Kidney (tissue), 14 donors: ENCODE measurements around the gene C1orf52. TPM values are rescaled to one million over a fixed set of nuclear protein-coding genes. Genes with fewer than 3 reads are reported as not detected.

Source experiments
- DNase-seq, 5 donors: peaks; one replicate each; pipeline ENCODE4 v3.0.0-alpha.2; 2013 to 2020
- FAIRE-seq: peaks from 2 replicates; lab custom pipeline; 2012; peaks lifted over from hg19 to GRCh38; lab: Jason Lieb, UNC
- H3K27ac ChIP-seq, 2 donors: one replicate each; pipeline ENCODE4 v1.7.0; 2013; ENCODE audit warnings: low read depth in 2 of 2, low read length in 2 of 2, inconsistent platforms in 1 of 2
- H3K27me3 ChIP-seq: one replicate; pipeline ENCODE4 v1.7.1; 2013; ENCODE audit warnings: low read length, inconsistent platforms; ENCODE audit not compliant: control insufficient read depth, insufficient read depth
- H3K36me3 ChIP-seq, 3 donors: one replicate each; pipeline versions ENCODE4 v1.7.0 to v1.7.1; 2013; ENCODE audit warnings: low read length in 3 of 3, control low read depth in 1 of 3, inconsistent platforms in 1 of 3; ENCODE audit not compliant: insufficient read depth in 3 of 3, control insufficient read depth in 2 of 3
- H3K4me1 ChIP-seq, 3 donors: one replicate each; pipeline versions ENCODE4 v1.7.0 to v1.7.1; 2013; ENCODE audit warnings: low read length in 3 of 3, inconsistent platforms in 1 of 3, low read depth in 1 of 3; ENCODE audit not compliant: control insufficient read depth in 2 of 3, insufficient read depth in 2 of 3
- H3K4me3 ChIP-seq, 3 donors: one replicate each; pipeline versions ENCODE4 v1.7.0 to v1.8.1; 2013; ENCODE audit warnings: low read length in 3 of 3, control low read depth in 1 of 3, inconsistent platforms in 1 of 3
- H3K9ac ChIP-seq, 3 donors: one replicate each; pipeline versions ENCODE4 v1.7.0 to v1.7.1; 2013; ENCODE audit warnings: low read length in 3 of 3, control low read depth in 1 of 3, inconsistent platforms in 1 of 3
- H3K9me3 ChIP-seq, 3 donors: one replicate each; pipeline versions ENCODE4 v1.7.0 to v1.7.1; 2013; ENCODE audit warnings: low read length in 3 of 3, control low read depth in 1 of 3, inconsistent platforms in 1 of 3; ENCODE audit not compliant: control insufficient read depth in 2 of 3, insufficient read depth in 1 of 3
- CTCF ChIP-seq: IDR thresholded peaks from 3 replicates; pipeline ENCODE4 v1.5.1; 2012; ENCODE audit warnings: mild to moderate bottlenecking, moderate library complexity, borderline replicate concordance; ENCODE audit not compliant: insufficient read depth; ENCODE audit errors: extremely low read depth
- intact Hi-C: fragments of 100-400 bp; cut with DNase I; formaldehyde crosslinking; loops from one replicate; pipeline ENCODE4 v1.11.1; 2022
- polyA plus RNA-seq: library from polyadenylated mRNA; stranded (reverse); fragments of 350-450 nt; fragmentation: Illumina TruSeq; extraction: RNeasy Lipid Tissue Mini Kit (QIAGEN cat#74804); gene quantifications from one replicate; pipeline ENCODE4 v1.2.3, GENCODE V29; 2014; ENCODE audit warnings: low read depth, low replicate concordance; ENCODE audit not compliant: insufficient read depth
- total RNA-seq: library from RNA; stranded (reverse); fragmentation: NEBNext Ultra II Directional; extraction: Animal tissue kit (Norgen Biotek cat#: 25700); gene quantifications from one replicate; pipeline ENCODE4 v1.2.1, GENCODE V29; 2021
- donor health status: control.
- donor health status: control.
- donor health status: control.
- donor health status: control.
- donor health status: control.
- donor health status: DM: yes; HTN: yes; CAD: no.
- donor health status: Normal renal cell carcinoma (clear cell type).

The C1orf52 gene
- total and polyA plus RNA-seq, 2 donors from 2014 or later = 15.0 to 18.7 TPM

- FAIRE-seq (no peak), DNase-seq (no peak)
- H3K9me3 ChIP-seq = no peaks in the 10 kb centered on the region
- no peaks in the 10 kb centered on the region for H3K36me3 ChIP-seq
- H3K4me1 ChIP-seq = peaks cover 0 to 7% (median 5%) of the 10 kb centered on the region in 3 donors
- intact Hi-C loops = no loop called here
- no peak for TF ChIP-seq CTCF
- peak overlapping the region; percentile 94 to 96 for H3K27ac ChIP-seq
- H3K27me3 ChIP-seq = no peaks in the 10 kb centered on the region
- H3K9ac ChIP-seq = peak overlapping the region; percentile 27 to 84 (median 80)
- H3K4me3 ChIP-seq = peak overlapping the region; percentile 72 to 96 (median 73)
Measured at GRCh38 chr1:85202092-85202863, 57.2 kb downstream of the C1orf52 start.

- peak; percentile 86 to 92 (median 92) for DNase-seq
- H3K36me3 ChIP-seq = no peaks in the 10 kb centered on the region
- intact Hi-C loops = no loop called here
- H3K9ac ChIP-seq = peak overlapping the region; percentile 27 to 84 (median 80)
- H3K4me1 ChIP-seq = peaks cover 0 to 7% (median 5%) of the 10 kb centered on the region in 3 donors
- H3K4me3 ChIP-seq = peak overlapping the region; percentile 73 to 96 (median 89)
- peak overlapping the region; percentile 94 to 96 for H3K27ac ChIP-seq
- H3K9me3 ChIP-seq = no peaks in the 10 kb centered on the region
- no peak for TF ChIP-seq CTCF
- H3K27me3 ChIP-seq = no peaks in the 10 kb centered on the region
- FAIRE-seq = no peak
Measured at GRCh38 chr1:85201340-85202091, 57.9 kb downstream of the C1orf52 start.

GRCh38 chr1:85200463-85201339 is 58.8 kb downstream of the C1orf52 start, which contains the start of gene SYDE2:
Gene SYDE2, minus strand, starts transcription at chr1:85201016. Its CDS starts 20 bp downstream, at chr1:85200996.
- Histone ChIP-seq H3K36me3 (no peaks in the 10 kb centered on the region), H3K4me1 (peaks cover 0 to 9% (median 5%) of the 10 kb centered on the region in 3 donors), H3K9ac (peak within 1 kb of the TSS; percentile 68 to 87 (median 80)), H3K9me3 (no peaks in the 10 kb centered on the region), H3K27me3 (no peaks in the 10 kb centered on the region), H3K4me3 (peak within 1 kb of the TSS; percentile 73 to 96 (median 89)), H3K27ac (peak within 1 kb of the TSS; percentile 94 to 96)
- no peak for FAIRE-seq
- DNase-seq = peak; percentile 80 to 94 (median 89)
- intact Hi-C loops = no loop called here
- no peak for TF ChIP-seq CTCF

Other genes starting within 250 kb of the C1orf52 start
- gene MCOLN3, start 211.2 kb downstream of the C1orf52 start, total RNA-seq = 3.1 TPM
- 7.8 TPM for gene MCOLN3, start 211.2 kb downstream of the C1orf52 start, polyA plus RNA-seq
- 7.0 TPM for gene SYDE2, start 58.6 kb downstream of the C1orf52 start, total RNA-seq
- 1.3 TPM for gene SYDE2, start 58.6 kb downstream of the C1orf52 start, polyA plus RNA-seq
- gene BCL10, start 17.0 kb upstream of the C1orf52 start, total RNA-seq = 27.1 TPM
- gene BCL10, start 17.0 kb upstream of the C1orf52 start, polyA plus RNA-seq = 7.8 TPM
- 73.1 TPM for gene DDAH1, start 205.5 kb upstream of the C1orf52 start, total RNA-seq
- gene DDAH1, start 205.5 kb upstream of the C1orf52 start, polyA plus RNA-seq = 98.9 TPM